Endothelial cell of umbilical vein (primary cell): ENCODE data around the gene KCNJ4.

ENCODE experiments used
- CTCF ChIP-seq, 2 donors: IDR thresholded peaks; 1 replicate in 1 of 2; 2 replicates in 1 of 2; pipeline ENCODE4 v1.5.1; 2011; ENCODE audit warnings: low read length in 2 of 2, mild to moderate bottlenecking in 2 of 2, moderate library complexity in 2 of 2, control low read depth in 1 of 2, inconsistent platforms in 1 of 2, low read depth in 1 of 2; ENCODE audit not compliant: insufficient read depth in 1 of 2; ENCODE audit errors: extremely low read depth in 1 of 2
- EZH2 ChIP-seq: IDR thresholded peaks from 2 replicates; pipeline ENCODE4 v1.6.1; 2012; ENCODE audit warnings: borderline replicate concordance, low read depth, mild to moderate bottlenecking, moderate library complexity, low read length, inconsistent platforms; ENCODE audit not compliant: severe bottlenecking

GRCh38 chr22:38414009-38414395 is 41.0 kb downstream of the KCNJ4 start:
- TF ChIP-seq EZH2: no peak
- no peak for TF ChIP-seq CTCF (IDR thresholded peaks at IDR 0.05; ENCODE audit: extremely low read depth in 1 of 2, insufficient read depth in 1 of 2, low read depth in 1 of 2, low read length in 2 of 2)
